B cell (primary cell): ENCODE data around the gene SYT2. TPM values are rescaled to one million over a fixed set of nuclear protein-coding genes. Genes with fewer than 3 reads are reported as not detected.

Experiments
- ATAC-seq: fragments of 200-7000 bp; cut with Tn5 transposase; one replicate; pipeline ENCODE4 v1.10.0; 2021; ENCODE audit warnings: low read depth, mild to moderate bottlenecking, moderate number of reproducible peaks, moderate library complexity
- CTCF ChIA-PET: fragments of 350-600 bp; sonication (Branson Sonifier 250); formaldehyde crosslinking; loops from one replicate; lab custom pipeline; 2021; ENCODE audit warnings: antibody characterized with exemption, inconsistent platforms; lab: Charles Lee
- POLR2A ChIA-PET: fragments of 350-600 bp; sonication (Branson Sonifier 250); formaldehyde crosslinking; loops from one replicate; lab custom pipeline; 2021; ENCODE audit warnings: antibody characterized with exemption; lab: Charles Lee
- DNase-seq: peaks from one replicate; pipeline ENCODE4 v3.0.0; 2013
- H2AFZ ChIP-seq: 2 replicates; pipeline ENCODE4 v1.6.1; 2012; ENCODE audit warnings: mild to moderate bottlenecking, low read depth, low read length; ENCODE audit not compliant: insufficient read depth, poor library complexity, severe bottlenecking
- H3K27ac ChIP-seq, 2 donors: 1 replicate in 1 of 2; 2 replicates in 1 of 2; pipeline ENCODE4 v1.5.1; 2012 to 2013; ENCODE audit warnings: low read length in 2 of 2, mild to moderate bottlenecking in 2 of 2, moderate library complexity in 1 of 2
- H3K27me3 ChIP-seq, 4 experiments: fragments of 200-600 bp in 1 of 4; sonication (generic) in 1 of 4; replicated peaks in 1 of 4; 1 replicate in 2 of 4; 2 replicates in 2 of 4; pipeline versions ENCODE4 v1.6.1 to v1.7.0; 2013 to 2016; ENCODE audit warnings: low read length in 3 of 4, mild to moderate bottlenecking in 2 of 4, mixed read lengths in 1 of 4, moderate library complexity in 1 of 4; ENCODE audit not compliant: insufficient read depth in 4 of 4, control insufficient read depth in 3 of 4; ENCODE audit errors: control extremely low read depth in 1 of 4
- H3K36me3 ChIP-seq, 2 experiments: replicated peaks in 1 of 2; 1 replicate in 1 of 2; 2 replicates in 1 of 2; pipeline versions ENCODE4 v1.6.1 to v1.7.1; 2013; ENCODE audit warnings: low read length in 1 of 2; ENCODE audit not compliant: insufficient read depth in 2 of 2, control insufficient read depth in 1 of 2; ENCODE audit errors: control extremely low read depth in 1 of 2, extremely low read depth in 1 of 2
- H3K4me1 ChIP-seq, 2 donors: fragments of 200-600 bp in 1 of 2; sonication (generic) in 1 of 2; 1 replicate in 1 of 2; 2 replicates in 1 of 2; pipeline versions ENCODE4 v1.5.1 to v1.6.1; 2013 to 2017; ENCODE audit warnings: low read length in 2 of 2; ENCODE audit not compliant: control insufficient read depth in 2 of 2, insufficient read depth in 2 of 2
- H3K4me2 ChIP-seq: replicated peaks from 2 replicates; pipeline ENCODE3; 2012; ENCODE audit warnings: mild to moderate bottlenecking, low read depth, low read length; ENCODE audit not compliant: poor library complexity, severe bottlenecking
- H3K4me3 ChIP-seq, 5 experiments: fragments of 200-600 bp in 1 of 5; sonication (generic) in 1 of 5; 1 replicate in 3 of 5; 2 replicates in 2 of 5; pipeline versions ENCODE4 v1.5.1 to v1.7.0; 2011 to 2016; ENCODE audit warnings: low read length in 4 of 5, mild to moderate bottlenecking in 4 of 5, low read depth in 2 of 5, control low read depth in 1 of 5, moderate library complexity in 1 of 5; ENCODE audit not compliant: insufficient read depth in 1 of 5; ENCODE audit errors: control extremely low read depth in 1 of 5, extremely low read depth in 1 of 5
- H3K79me2 ChIP-seq: fragments of 200-600 bp; sonication (generic); one replicate; pipeline ENCODE4 v1.6.0; 2016; ENCODE audit warnings: low read length; ENCODE audit not compliant: control insufficient read depth, insufficient read depth
- H3K9ac ChIP-seq: fragments of 200-600 bp; sonication (generic); 2 replicates; pipeline ENCODE4 v1.6.1; 2017; ENCODE audit warnings: mild to moderate bottlenecking, low read length, moderate library complexity
- H3K9me3 ChIP-seq, 3 donors: one replicate each; pipeline versions ENCODE4 v1.6.1 to v1.7.1; 2013; ENCODE audit warnings: low read length in 2 of 3; ENCODE audit not compliant: control insufficient read depth in 2 of 3, insufficient read depth in 1 of 3; ENCODE audit errors: control extremely low read depth in 1 of 3
- H4K20me1 ChIP-seq: 2 replicates; pipeline ENCODE4 v1.6.0; 2012; ENCODE audit warnings: mild to moderate bottlenecking, low read length; ENCODE audit not compliant: insufficient read depth, control insufficient read depth, poor library complexity, severe bottlenecking
- H3K27ac Mint-ChIP-seq: one replicate; pipeline ENCODE4 v1.8.0; 2021; ENCODE audit warnings: mixed read lengths
- H3K27me3 Mint-ChIP-seq: one replicate; pipeline ENCODE4 v1.8.0; 2021; ENCODE audit warnings: mixed read lengths
- H3K4me1 Mint-ChIP-seq: one replicate; pipeline ENCODE4 v1.8.0; 2021; ENCODE audit warnings: mixed read lengths
- H3K4me3 Mint-ChIP-seq: one replicate; pipeline ENCODE4 v1.8.0; 2021; ENCODE audit warnings: mixed read lengths
- H3K9me3 Mint-ChIP-seq: one replicate; pipeline ENCODE4 v1.8.0; 2022; ENCODE audit warnings: mixed read lengths; ENCODE audit not compliant: insufficient read depth
- EZH2 ChIP-seq: IDR thresholded peaks from 2 replicates; pipeline ENCODE4 v1.6.1; 2012; ENCODE audit warnings: borderline replicate concordance, low read depth, mild to moderate bottlenecking, moderate library complexity, low read length; ENCODE audit not compliant: insufficient read depth, poor library complexity, severe bottlenecking
- WGBS: methylation state at CpG from one replicate; pipeline ENCODE4 v1.1.5; 2013; ENCODE audit warnings: missing lambda C conversion rate; ENCODE audit not compliant: insufficient coverage; 5-methylcytosine and 5-hydroxymethylcytosine counted together
- intact Hi-C: fragments of 100-400 bp; cut with micrococcal nuclease; formaldehyde crosslinking; loops from one replicate; pipeline ENCODE4 v1.10.0; 2022
- polyA plus RNA-seq: library from polyadenylated mRNA; depleted of rRNA; stranded (reverse); fragments of >200 nt; gene quantifications from 2 replicates; pipeline ENCODE4 v1.2.3, GENCODE V29; 2012
- total RNA-seq, 2 donors: library from RNA; stranded (reverse); fragments of 120-200 nt in 1 of 2; gene quantifications; 1 replicate in 1 of 2; 2 replicates in 1 of 2; pipeline versions ENCODE4 v1.2.3 to v1.2.4, GENCODE V29; 2013 to 2022
- TF ChIP-seq, protein P1 (sequence below): fragments of 200-600 bp; IDR thresholded peaks from one replicate; pipeline ENCODE4 v1.8.0; 2022; ENCODE audit warnings: antibody characterized with exemption, mild to moderate bottlenecking

SYT2 gene
- total and polyA plus RNA-seq, 2 donors (not counting 1 experiment from before 2014, with no cell fraction given): not detected

GRCh38 chr1:202580619-202581018 is 129.6 kb downstream of the SYT2 start:
- H3K36me3 ChIP-seq: peaks cover 5 to 12% of the 10 kb centered on the region in 2 experiments
- H3K27ac Mint-ChIP-seq: no peak overlapping the region
- H3K27ac ChIP-seq: no peak overlapping the region
- CTCF ChIA-PET: interaction anchor here (2.2 kb wide), 1 partner anchor 9 kb away, joined by 8 read pairs; no protein-coding TSS in a partner anchor
- H3K4me1 ChIP-seq: no peaks in the 10 kb centered on the region
- H3K9me3 ChIP-seq: no peaks in the 10 kb centered on the region
- no peak overlapping the region for H3K9ac ChIP-seq
- no peaks in the 10 kb centered on the region for H4K20me1 ChIP-seq
- DNase-seq (no peak), ATAC-seq (no peak)
- H3K4me3 Mint-ChIP-seq: no peak overlapping the region
- TF ChIP-seq EZH2: no peak
- TF ChIP-seq, protein P1, sequence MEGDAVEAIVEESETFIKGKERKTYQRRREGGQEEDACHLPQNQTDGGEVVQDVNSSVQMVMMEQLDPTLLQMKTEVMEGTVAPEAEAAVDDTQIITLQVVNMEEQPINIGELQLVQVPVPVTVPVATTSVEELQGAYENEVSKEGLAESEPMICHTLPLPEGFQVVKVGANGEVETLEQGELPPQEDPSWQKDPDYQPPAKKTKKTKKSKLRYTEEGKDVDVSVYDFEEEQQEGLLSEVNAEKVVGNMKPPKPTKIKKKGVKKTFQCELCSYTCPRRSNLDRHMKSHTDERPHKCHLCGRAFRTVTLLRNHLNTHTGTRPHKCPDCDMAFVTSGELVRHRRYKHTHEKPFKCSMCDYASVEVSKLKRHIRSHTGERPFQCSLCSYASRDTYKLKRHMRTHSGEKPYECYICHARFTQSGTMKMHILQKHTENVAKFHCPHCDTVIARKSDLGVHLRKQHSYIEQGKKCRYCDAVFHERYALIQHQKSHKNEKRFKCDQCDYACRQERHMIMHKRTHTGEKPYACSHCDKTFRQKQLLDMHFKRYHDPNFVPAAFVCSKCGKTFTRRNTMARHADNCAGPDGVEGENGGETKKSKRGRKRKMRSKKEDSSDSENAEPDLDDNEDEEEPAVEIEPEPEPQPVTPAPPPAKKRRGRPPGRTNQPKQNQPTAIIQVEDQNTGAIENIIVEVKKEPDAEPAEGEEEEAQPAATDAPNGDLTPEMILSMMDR: no peak
- no peaks in the 10 kb centered on the region for H3K79me2 ChIP-seq
- no peak overlapping the region for H3K4me2 ChIP-seq
- H3K27me3 Mint-ChIP-seq: no peaks in the 10 kb centered on the region
- H3K9me3 Mint-ChIP-seq: no peaks in the 10 kb centered on the region
- no peak overlapping the region for H3K4me3 ChIP-seq
- H3K4me1 Mint-ChIP-seq: no peaks in the 10 kb centered on the region
- intact Hi-C loops: no loop called here
- no CpG with 5 or more reads among the region's 1 CpG for WGBS
- POLR2A ChIA-PET: no interaction called here
- no peak overlapping the region for H2AFZ ChIP-seq
- H3K27me3 ChIP-seq: no peaks in the 10 kb centered on the region

- H3K9ac ChIP-seq: no peak overlapping the region
- H4K20me1 ChIP-seq: no peaks in the 10 kb centered on the region
- H3K27me3 ChIP-seq: no peaks in the 10 kb centered on the region
- ChIA-PET POLR2A (no interaction called here), CTCF (interaction anchor here (1.0 kb wide), 1 partner anchor 9 kb away, joined by 3 read pairs; no protein-coding TSS in a partner anchor)
- Mint-ChIP-seq H3K4me1 (no peaks in the 10 kb centered on the region), H3K4me3 (no peak overlapping the region), H3K27me3 (no peaks in the 10 kb centered on the region), H3K9me3 (no peaks in the 10 kb centered on the region), H3K27ac (no peak overlapping the region)
- H3K4me2 ChIP-seq: no peak overlapping the region
- DNase-seq (no peak), ATAC-seq (no peak)
- H3K79me2 ChIP-seq: no peaks in the 10 kb centered on the region
- H3K4me3 ChIP-seq: no peak overlapping the region
- intact Hi-C loops: no loop called here
- no peak overlapping the region for H3K27ac ChIP-seq
- TF ChIP-seq, protein P1: no peak
- no peak for TF ChIP-seq EZH2
- WGBS: 100% methylated on average over 1 of the region's 2 CpGs
- no peaks in the 10 kb centered on the region for H3K9me3 ChIP-seq
- H2AFZ ChIP-seq: no peak overlapping the region
- H3K36me3 ChIP-seq: peaks cover 5 to 12% of the 10 kb centered on the region in 2 experiments
- no peaks in the 10 kb centered on the region for H3K4me1 ChIP-seq
Observed at GRCh38 chr1:202579806-202580205, 130.4 kb downstream of the SYT2 start.
